Endothelial cell of umbilical vein (primary cell): ENCODE results near the gene CLIC6. TPM values are rescaled to one million over a fixed set of nuclear protein-coding genes. Genes with fewer than 3 reads are reported as not detected.

Experiments used
- BruUV-seq: library from RNA; stranded (reverse); fragments of 400-500 nt; replicated peaks from 2 replicates; lab custom pipeline; 2021; lab: Mats Ljungman, UMichigan
- CTCF ChIA-PET: fragments of 300-600, 350-600 bp; sonication (Branson Sonifier 250); formaldehyde crosslinking; loops from one replicate; lab custom pipeline; 2021; ENCODE audit warnings: antibody characterized with exemption, inconsistent platforms; lab: Charles Lee
- POLR2A ChIA-PET: fragments of 300-600, 350-600 bp; sonication (Branson Sonifier 250); formaldehyde crosslinking; loops from one replicate; lab custom pipeline; 2021; ENCODE audit warnings: antibody characterized with exemption, inconsistent platforms; lab: Charles Lee
- DNase-seq: peaks from one replicate; pipeline ENCODE4 v3.0.0-alpha.2; 2011; ENCODE audit warnings: low read depth, low spot score
- FAIRE-seq: peaks from 2 replicates; lab custom pipeline; 2011; peaks lifted over from hg19 to GRCh38; lab: Jason Lieb, UNC
- H2AFZ ChIP-seq: 2 replicates; pipeline ENCODE4 v1.6.0; 2012; ENCODE audit warnings: low read depth, low read length, control low read depth, inconsistent platforms
- H3K27ac ChIP-seq: 2 replicates; pipeline ENCODE4 v1.5.1; 2011; ENCODE audit warnings: low read depth, mild to moderate bottlenecking, control low read depth, low read length, moderate library complexity; ENCODE audit not compliant: insufficient read depth
- H3K27me3 ChIP-seq, 2 experiments: 2 replicates each; pipeline versions ENCODE4 v1.6.0 to v1.6.1; 2011; ENCODE audit warnings: low read length in 2 of 2, mixed read lengths in 1 of 2; ENCODE audit not compliant: control insufficient read depth in 2 of 2, insufficient read depth in 2 of 2
- H3K36me3 ChIP-seq, 2 experiments: 2 replicates in 1 of 2; 3 replicates in 1 of 2; pipeline ENCODE4 v1.5.1; 2011; ENCODE audit warnings: low read length in 2 of 2, mild to moderate bottlenecking in 1 of 2, moderate library complexity in 1 of 2; ENCODE audit not compliant: control insufficient read depth in 2 of 2, insufficient read depth in 2 of 2; ENCODE audit errors: extremely low read depth in 1 of 2
- H3K4me1 ChIP-seq: 3 replicates; pipeline ENCODE4 v1.5.1; 2011; ENCODE audit warnings: mild to moderate bottlenecking, low read length; ENCODE audit not compliant: control insufficient read depth, insufficient read depth; ENCODE audit errors: extremely low read depth
- H3K4me2 ChIP-seq: 2 replicates; pipeline ENCODE4 v1.6.1; 2011; ENCODE audit warnings: low read length, control low read depth, mixed read lengths; ENCODE audit not compliant: insufficient read depth
- H3K4me3 ChIP-seq, 3 experiments: fragments of 200-600 bp in 1 of 3; sonication (generic), shearing (Covaris generic) in 1 of 3; replicated peaks in 1 of 3; 2 replicates each; pipeline ENCODE4 v1.5.1; 2011 to 2016; ENCODE audit warnings: control low read depth in 3 of 3, low read length in 3 of 3, mild to moderate bottlenecking in 2 of 3, inconsistent platforms in 1 of 3, low read depth in 1 of 3, moderate library complexity in 1 of 3; ENCODE audit not compliant: insufficient read depth in 1 of 3
- H3K79me2 ChIP-seq: 2 replicates; pipeline ENCODE4 v1.6.0; 2012; ENCODE audit warnings: low read length, inconsistent platforms; ENCODE audit not compliant: control insufficient read depth, insufficient read depth
- H3K9ac ChIP-seq: replicated peaks from 2 replicates; pipeline ENCODE3; 2011; ENCODE audit warnings: low read length, control low read depth; ENCODE audit not compliant: insufficient read depth; ENCODE audit errors: extremely low read depth
- H3K9me1 ChIP-seq: replicated peaks from 3 replicates; pipeline ENCODE4 v1.6.0; 2011; ENCODE audit warnings: mild to moderate bottlenecking, low read length; ENCODE audit not compliant: control insufficient read depth, insufficient read depth; ENCODE audit errors: extremely low read depth
- H3K9me3 ChIP-seq: replicated peaks from 2 replicates; pipeline ENCODE4 v1.5.1; 2012; ENCODE audit warnings: low read length, inconsistent platforms; ENCODE audit not compliant: control insufficient read depth, insufficient read depth
- H4K20me1 ChIP-seq: replicated peaks from 2 replicates; pipeline ENCODE3; 2011; ENCODE audit warnings: mild to moderate bottlenecking, low read length; ENCODE audit not compliant: control insufficient read depth, insufficient read depth; ENCODE audit errors: extremely low read depth
- EZH2 ChIP-seq: IDR thresholded peaks from 2 replicates; pipeline ENCODE4 v1.6.1; 2012; ENCODE audit warnings: borderline replicate concordance, low read depth, mild to moderate bottlenecking, moderate library complexity, low read length, inconsistent platforms; ENCODE audit not compliant: severe bottlenecking
- FOS ChIP-seq: IDR thresholded peaks from 2 replicates; pipeline ENCODE4 v1.6.1; 2011; ENCODE audit warnings: mild to moderate bottlenecking, low read length, moderate library complexity, borderline replicate concordance; ENCODE audit not compliant: insufficient read depth
- GATA2 ChIP-seq: IDR thresholded peaks from 2 replicates; pipeline ENCODE4 v1.7.0; 2011; ENCODE audit warnings: low read depth, mild to moderate bottlenecking, moderate library complexity, mixed read lengths, low read length; ENCODE audit not compliant: insufficient read length, insufficient read depth
- JUN ChIP-seq: IDR thresholded peaks from 2 replicates; pipeline ENCODE4 v1.6.1; 2011; ENCODE audit warnings: borderline replicate concordance, low read depth; ENCODE audit not compliant: insufficient read length, insufficient read depth
- MYC ChIP-seq: IDR thresholded peaks from one replicate; pipeline ENCODE4 v1.6.1; 2011; ENCODE audit warnings: mild to moderate bottlenecking, low read depth, low read length
- POLR2A ChIP-seq: IDR thresholded peaks from 2 replicates; pipeline ENCODE4 v1.6.1; 2012; ENCODE audit warnings: low read depth, mild to moderate bottlenecking, control low read depth, low read length
- POLR2AphosphoS5 ChIP-seq: IDR thresholded peaks from 2 replicates; pipeline ENCODE4 v1.6.1; 2012; ENCODE audit warnings: low read depth, mild to moderate bottlenecking, control low read depth, low read length, moderate library complexity; ENCODE audit not compliant: insufficient read depth
- dilution Hi-C: fragments of 300-500 bp; cut with MboI; formaldehyde crosslinking; loops from one replicate; pipeline ENCODE4 v1.15.0; 2019; ENCODE audit warnings: low sequenced_read_pairs; ENCODE audit not compliant: extremely low pct_ligation_motif_present
- intact Hi-C: fragments of 100-400 bp; cut with micrococcal nuclease; formaldehyde crosslinking; loops from one replicate; pipeline ENCODE4 v1.10.0; 2022
- polyA plus RNA-seq, 4 experiments: library from polyadenylated mRNA; depleted of rRNA in 3 of 4; stranded (reverse) in 3 of 4; unstranded in 1 of 4; fragments of >200 nt; gene quantifications; 2 replicates each; pipeline versions ENCODE4 v1.2.1 to v1.2.3, GENCODE V29; 2011 to 2012; ENCODE audit warnings: missing spikeins in 1 of 4
- total RNA-seq: library from RNA; stranded (reverse); gene quantifications from 2 replicates; pipeline ENCODE4 v1.2.3, GENCODE V29; 2021
- TF ChIP-seq, protein P1 (sequence below): IDR thresholded peaks from 2 replicates; pipeline ENCODE4 v1.6.1; 2011; ENCODE audit not compliant: insufficient read depth, insufficient read length
- TF ChIP-seq, protein P2 (sequence below), 2 donors: IDR thresholded peaks; 1 replicate in 1 of 2; 2 replicates in 1 of 2; pipeline ENCODE4 v1.5.1; 2011; ENCODE audit warnings: low read length in 2 of 2, mild to moderate bottlenecking in 2 of 2, moderate library complexity in 2 of 2, control low read depth in 1 of 2, inconsistent platforms in 1 of 2, low read depth in 1 of 2; ENCODE audit not compliant: insufficient read depth in 1 of 2; ENCODE audit errors: extremely low read depth in 1 of 2

Gene CLIC6
- total and polyA plus RNA-seq, 2 donors (not counting 3 experiments of a cell fraction or from before 2014, with no cell fraction given) = not detected

DNA sequence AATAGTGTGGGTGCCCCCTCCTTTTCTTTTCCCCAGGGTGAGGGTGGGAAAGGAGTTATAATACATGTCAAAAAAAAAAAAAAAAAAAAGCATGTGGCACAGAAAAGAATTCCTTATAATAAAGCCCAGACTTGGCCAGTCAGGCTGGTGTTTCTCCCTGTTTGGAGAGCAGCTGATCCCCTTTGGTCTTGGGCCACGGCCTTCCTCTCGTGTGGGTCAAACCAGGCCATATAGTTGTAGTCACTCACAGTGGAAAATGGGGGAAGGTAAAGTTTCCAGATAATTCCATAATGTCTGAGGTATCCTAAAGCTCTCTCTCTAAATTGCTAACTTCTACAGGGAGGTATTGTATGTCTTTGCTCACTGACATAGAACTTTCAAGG, 22.0 kb downstream of the CLIC6 start:
- DNase-seq (no peak), FAIRE-seq (no peak)
- Histone ChIP-seq H3K9me1 (no peaks in the 10 kb centered on the region), H3K9me3 (no peaks in the 10 kb centered on the region), H3K36me3 (no peaks in the 10 kb centered on the region), H2AFZ (no peak overlapping the region), H3K4me1 (no peaks in the 10 kb centered on the region), H3K4me3 (no peak overlapping the region), H3K9ac (no peak overlapping the region), H3K79me2 (no peaks in the 10 kb centered on the region), H3K4me2 (no peak overlapping the region), H4K20me1 (no peaks in the 10 kb centered on the region), H3K27me3 (peaks cover 17 to 30% of the 10 kb centered on the region in 2 experiments), H3K27ac (no peak overlapping the region)
- BruUV-seq = no TSS peak
- intact Hi-C loops (loop anchor here (5.0 kb wide), 1 partner anchor 362 kb away; no protein-coding TSS in a partner anchor), dilution Hi-C loops (no loop called here)
- POLR2A ChIA-PET = no interaction called here
- TF ChIP-seq EZH2 (no peak), JUN (no peak), POLR2A (no peak), POLR2AphosphoS5 (no peak), FOS (no peak), MYC (no peak), GATA2 (no peak)
- TF ChIP-seq, protein P1, sequence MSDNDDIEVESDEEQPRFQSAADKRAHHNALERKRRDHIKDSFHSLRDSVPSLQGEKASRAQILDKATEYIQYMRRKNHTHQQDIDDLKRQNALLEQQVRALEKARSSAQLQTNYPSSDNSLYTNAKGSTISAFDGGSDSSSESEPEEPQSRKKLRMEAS = no peak
- TF ChIP-seq, protein P2, sequence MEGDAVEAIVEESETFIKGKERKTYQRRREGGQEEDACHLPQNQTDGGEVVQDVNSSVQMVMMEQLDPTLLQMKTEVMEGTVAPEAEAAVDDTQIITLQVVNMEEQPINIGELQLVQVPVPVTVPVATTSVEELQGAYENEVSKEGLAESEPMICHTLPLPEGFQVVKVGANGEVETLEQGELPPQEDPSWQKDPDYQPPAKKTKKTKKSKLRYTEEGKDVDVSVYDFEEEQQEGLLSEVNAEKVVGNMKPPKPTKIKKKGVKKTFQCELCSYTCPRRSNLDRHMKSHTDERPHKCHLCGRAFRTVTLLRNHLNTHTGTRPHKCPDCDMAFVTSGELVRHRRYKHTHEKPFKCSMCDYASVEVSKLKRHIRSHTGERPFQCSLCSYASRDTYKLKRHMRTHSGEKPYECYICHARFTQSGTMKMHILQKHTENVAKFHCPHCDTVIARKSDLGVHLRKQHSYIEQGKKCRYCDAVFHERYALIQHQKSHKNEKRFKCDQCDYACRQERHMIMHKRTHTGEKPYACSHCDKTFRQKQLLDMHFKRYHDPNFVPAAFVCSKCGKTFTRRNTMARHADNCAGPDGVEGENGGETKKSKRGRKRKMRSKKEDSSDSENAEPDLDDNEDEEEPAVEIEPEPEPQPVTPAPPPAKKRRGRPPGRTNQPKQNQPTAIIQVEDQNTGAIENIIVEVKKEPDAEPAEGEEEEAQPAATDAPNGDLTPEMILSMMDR (IDR thresholded peaks at IDR 0.05; ENCODE audit: extremely low read depth in 1 of 2, insufficient read depth in 1 of 2, low read depth in 1 of 2, low read length in 2 of 2) = no peak
- CTCF ChIA-PET = interaction anchor here (1.0 to 5.1 kb wide), 3 partner anchors 16 to 1149 kb away, joined by 3 to 107 read pairs (median 3); no protein-coding TSS in a partner anchor
